GM18870 (cell line): ENCODE measurements around the gene CFAP65.

Source experiments
- ATAC-seq: cut with Tn5 transposase; IDR thresholded peaks from one replicate; pipeline ENCODE4 v1.9.1; 2021; ENCODE audit warnings: moderate library complexity; ENCODE audit not compliant: unreplicated experiment

Gene CFAP65

DNA sequence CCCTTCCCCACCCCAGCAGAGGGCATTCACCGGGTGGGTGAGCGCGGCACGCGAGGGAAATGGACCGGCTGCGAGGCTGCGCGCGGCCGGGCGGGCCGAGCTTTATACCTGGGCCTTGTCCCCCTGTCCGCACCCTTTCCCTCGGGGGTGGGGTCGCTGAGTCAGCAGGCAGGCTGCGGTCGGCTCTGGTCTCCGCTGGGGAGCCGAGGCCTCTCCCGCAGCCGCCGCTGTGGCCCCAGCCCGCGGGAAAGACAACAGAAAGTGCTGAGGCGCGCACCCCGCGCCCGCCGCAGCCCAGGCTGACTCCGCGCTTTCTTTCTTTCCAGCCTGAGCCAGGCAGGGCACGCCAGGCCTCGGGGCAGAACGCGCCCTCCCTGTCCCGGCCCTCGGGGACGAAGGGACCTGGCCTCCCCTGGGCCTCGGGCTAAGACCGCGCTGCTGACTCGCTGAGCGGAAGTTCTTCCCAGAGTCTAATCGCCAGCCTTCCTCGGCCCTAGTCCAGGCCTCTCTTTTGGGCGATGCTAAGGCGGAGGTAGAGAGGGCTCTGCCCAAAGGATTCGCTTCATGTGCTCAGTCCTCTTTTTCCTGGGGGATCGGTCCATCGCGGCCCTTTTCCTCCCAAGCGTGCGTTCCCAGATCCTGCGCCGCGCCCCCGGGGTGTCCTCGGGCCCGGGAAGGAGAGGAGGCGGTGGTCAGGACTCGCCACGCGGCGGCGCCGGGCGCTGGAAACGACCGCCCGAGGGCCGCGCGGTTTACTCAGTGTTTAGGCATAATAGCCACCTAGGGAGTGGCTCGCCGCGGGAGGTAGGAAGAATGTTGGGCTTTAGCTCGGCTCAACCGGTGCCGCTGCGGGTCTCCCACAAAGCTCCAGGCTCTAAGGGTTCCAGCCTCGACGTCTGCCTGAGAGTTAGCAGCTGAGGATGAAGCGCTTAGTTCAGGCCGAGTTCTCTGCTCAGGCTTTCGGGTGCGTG lies 47.7 kb downstream of the CFAP65 start, which contains the start of gene CRYBA2:
Gene CRYBA2, minus strand, starts transcription at position 78 of the 971 bp plus-strand sequence. CDS start 246 bp downstream, outside the sequence.
- no peak for ATAC-seq

DNA sequence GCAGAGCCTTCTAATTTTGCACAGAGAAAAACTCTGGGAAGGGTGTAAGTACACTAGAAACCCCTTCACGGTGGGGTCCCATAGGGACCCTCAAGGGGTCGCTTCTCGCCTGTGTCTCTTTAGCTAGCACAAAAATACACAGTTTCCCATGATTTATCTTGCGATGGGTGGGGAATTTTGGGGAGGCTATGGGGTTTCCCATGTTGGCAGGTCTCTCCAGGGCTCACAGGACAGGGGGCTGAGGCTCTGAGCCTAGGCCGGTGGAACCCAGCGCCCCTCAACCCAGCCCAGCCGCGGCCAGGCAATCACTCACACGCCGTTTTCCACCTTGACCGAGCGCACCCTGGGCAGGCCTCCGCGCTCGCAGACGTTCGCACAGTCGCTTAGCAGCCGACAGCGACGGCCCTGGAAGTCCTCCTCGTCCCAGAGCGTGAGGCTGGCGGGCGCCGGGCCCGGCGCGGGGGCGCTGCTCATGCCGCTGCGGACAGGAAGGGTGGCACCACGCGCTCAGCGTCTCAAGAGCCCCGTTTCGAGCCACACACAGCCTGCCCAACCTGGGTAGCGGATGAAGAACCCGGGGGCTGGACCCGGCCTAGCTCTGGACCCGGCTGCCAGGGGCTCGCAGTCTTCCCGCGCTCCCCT lies 48.5 kb downstream of the CFAP65 start:
- no peak for ATAC-seq

DNA sequence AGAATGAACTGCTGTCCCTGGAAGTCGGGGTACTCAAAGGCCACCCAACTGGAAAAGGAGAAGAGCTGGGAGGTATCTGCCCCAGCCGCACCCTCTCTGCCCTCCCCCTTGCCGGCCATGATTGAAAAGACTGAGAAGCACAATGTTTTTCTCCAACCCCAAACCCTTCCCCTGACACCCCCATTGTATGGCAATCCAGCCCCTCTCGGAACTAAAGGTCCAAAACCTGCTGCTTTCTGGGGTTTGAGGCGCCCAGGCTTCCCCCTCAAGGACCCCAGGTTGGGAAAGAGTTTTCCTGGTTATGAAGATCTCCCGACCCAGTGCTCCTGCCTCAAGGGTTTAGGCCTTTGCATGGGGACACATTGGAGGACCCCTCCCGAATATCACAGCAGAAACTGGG lies 49.1 kb downstream of the CFAP65 start:
- no peak for ATAC-seq

DNA sequence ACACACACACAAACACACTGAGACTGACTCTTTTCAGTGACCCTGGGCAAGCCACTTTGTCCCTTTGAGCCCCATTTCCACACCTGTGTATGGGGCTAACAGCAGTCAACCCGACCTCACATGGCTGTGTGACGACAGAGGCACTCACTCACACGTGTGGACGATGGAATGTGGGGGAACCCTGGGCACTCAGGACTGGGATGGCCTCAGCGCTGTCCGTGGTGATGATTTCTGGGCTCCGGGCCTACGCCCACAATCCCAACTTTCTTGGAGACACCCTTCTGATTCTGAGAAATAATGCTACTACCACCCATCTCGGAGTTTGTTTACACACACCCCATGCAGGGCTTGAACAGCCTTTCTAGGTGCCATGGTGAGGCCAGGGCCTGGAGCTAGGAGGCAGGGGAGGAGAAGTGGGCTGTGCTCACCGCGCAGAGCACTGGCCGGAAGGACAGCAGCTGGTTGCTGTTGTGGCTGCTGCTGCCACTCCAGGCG lies 49.6 kb downstream of the CFAP65 start:
- ATAC-seq, result no peak

DNA sequence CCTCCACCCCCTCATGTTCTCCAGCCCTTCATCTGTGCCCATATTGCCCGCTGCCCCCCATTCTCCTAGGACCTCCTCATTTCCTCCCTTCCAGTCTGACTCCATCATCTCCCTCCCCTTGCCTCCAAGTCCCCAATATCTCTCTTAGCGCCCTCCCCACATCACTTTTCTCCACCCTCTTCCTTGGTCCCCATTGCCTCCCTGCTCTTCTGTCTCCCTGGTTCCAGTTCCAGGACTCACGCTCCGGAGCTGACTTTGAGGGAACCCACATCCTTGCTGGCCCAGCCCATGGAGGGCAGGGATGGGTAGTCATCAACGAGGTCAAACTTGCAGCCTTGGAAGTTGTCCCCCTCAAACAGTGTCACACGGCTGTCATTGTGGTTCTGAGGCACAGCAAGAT lies 50.7 kb downstream of the CFAP65 start:
- ATAC-seq, result no peak

DNA sequence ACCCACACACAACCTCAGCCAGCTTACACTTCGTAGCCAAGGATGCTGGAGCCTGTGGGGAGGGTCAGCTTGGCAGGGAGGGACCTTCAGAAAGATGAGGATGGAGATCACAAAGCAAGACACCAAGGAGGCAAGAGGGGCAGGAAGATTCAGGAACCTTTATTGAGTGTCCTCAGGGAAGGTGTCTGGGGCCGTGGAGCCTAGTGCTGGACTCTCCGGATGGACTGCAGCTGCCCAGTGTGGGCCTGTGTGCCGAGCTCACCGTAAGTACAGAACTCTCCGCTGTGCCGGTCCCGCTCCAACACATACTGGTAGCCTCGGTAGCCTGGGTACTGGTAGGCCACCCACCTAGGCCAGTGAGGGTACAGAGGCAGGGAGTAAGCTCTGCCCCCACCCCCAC lies 51.3 kb downstream of the CFAP65 start:
- ATAC-seq, result no peak

DNA sequence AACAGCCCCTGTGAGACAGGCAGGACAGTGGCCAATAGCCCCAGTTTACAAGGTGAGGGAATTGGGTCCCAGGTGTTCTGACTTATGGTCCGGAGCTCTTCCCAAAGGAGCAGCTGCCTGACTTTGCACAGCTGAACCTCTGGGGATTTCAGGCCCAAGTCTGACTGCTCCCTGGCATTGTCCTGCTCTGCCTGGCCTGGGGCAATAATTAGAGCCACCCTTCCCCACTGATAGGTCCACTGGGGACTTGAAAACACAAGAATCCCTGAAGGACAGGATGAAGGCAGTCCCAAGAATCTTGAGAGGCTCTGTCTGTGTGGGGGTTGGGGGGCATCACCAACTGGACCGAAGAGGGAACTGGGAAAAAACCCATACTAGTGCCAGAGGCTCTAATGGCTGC lies 52.7 kb downstream of the CFAP65 start:
- no peak for ATAC-seq

DNA sequence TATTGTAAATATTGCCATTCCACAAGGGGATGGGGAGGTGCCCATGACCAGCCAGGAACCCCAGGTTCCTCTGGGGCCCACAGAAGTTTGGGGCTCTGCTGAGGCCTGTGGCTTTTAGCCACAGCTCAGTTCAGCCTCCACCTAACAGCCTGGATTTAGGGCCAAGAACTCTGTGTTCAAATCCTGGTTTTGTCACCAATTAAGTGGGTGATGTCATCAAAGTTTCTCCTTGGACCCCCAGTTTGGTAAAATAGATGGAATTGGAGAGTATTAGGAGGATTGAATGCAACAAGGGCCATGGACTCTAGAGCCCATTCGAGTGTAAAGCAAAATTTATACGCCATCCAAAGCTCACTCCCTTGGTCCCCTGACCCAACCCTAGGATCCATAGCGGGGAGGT lies 53.2 kb downstream of the CFAP65 start:
- no peak for ATAC-seq

DNA sequence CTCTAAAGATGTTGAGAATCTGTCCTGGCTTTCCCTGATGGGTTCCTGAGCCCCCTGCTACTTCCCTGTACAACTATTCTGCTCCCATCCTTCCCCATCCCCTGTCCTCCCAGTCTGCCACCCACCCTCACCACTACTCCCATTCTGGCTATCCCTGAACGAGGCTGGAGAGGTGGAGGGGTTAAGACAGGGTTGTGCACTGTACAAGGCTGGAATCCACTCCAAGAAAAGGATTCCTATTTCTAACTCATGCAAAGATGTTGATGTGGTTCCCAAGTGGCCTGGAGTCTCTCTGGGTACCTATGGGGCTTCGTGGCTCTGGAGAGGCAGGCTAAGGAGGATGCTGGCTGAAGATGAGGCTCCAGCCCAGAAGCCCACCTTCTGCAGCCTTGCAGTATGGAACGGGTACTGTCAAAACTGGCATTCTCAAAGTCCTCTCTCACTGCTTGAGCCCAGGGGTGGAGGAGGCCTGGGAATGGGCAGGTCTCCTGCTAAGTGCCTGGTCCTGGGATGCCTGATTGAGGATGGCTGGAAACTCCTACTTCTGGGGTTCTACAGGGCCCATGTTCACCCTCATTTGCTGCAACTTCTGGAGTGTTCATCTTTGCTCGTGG lies 55.1 kb downstream of the CFAP65 start:
- ATAC-seq, result no peak

DNA sequence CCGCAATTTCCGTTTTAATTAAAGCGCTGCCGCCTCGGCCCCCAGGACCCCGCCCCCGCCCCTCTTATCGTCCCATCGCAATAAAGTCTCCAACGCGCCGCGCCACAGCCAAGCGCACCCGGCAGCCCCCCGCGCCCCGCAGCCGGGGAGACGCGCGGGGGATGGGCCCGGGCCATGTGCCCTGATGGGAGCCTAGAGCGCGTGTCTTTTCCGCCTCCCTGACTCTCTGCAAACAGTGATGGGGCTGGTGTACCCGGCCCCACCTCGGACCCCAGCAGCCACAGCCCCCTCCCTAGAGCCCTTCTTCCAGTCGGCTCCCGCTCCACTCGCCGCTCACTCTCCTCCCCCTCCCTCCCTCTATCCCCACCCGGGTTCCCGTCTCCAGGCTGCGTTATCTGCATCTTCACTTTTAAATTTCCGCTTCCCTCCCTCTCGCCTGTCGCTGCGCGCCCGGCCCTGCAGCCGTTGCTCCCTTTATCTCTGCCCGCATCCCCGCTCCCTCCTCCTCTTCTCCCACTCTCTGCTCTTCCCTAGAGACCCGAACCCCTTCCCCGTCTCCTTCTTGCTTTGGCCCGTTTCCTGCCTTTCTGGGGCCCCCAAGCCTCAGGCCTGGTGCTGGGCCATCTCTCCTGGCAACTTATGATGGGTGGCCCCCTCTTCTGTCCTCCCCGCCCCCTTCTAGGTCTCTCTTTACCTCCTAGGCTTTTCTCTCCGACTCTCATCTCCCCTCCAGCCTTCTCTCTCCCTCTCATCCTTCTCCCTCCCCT lies 55.8 kb downstream of the CFAP65 start:
- no peak for ATAC-seq

DNA sequence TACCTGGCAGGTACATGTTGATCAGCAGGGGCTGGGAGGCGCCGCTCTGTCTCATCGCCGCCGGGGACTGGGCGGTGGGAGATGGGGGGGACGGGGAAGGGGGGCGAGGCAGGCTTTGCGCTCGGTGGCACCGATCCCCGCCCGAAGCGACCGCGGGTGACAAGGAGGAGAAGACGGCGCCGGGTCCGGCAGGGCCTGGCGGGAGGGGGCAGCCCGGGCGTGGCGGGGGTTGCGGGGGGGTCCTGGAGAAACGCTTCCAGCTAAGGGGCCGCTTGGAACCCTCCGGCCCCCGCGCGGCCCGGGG lies 56.3 kb downstream of the CFAP65 start, which contains the start of gene FEV:
Gene FEV, minus strand, starts transcription at position 164 of the 304 bp plus-strand sequence. Its CDS starts 109 bp downstream, at position 55.
- no peak for ATAC-seq

DNA sequence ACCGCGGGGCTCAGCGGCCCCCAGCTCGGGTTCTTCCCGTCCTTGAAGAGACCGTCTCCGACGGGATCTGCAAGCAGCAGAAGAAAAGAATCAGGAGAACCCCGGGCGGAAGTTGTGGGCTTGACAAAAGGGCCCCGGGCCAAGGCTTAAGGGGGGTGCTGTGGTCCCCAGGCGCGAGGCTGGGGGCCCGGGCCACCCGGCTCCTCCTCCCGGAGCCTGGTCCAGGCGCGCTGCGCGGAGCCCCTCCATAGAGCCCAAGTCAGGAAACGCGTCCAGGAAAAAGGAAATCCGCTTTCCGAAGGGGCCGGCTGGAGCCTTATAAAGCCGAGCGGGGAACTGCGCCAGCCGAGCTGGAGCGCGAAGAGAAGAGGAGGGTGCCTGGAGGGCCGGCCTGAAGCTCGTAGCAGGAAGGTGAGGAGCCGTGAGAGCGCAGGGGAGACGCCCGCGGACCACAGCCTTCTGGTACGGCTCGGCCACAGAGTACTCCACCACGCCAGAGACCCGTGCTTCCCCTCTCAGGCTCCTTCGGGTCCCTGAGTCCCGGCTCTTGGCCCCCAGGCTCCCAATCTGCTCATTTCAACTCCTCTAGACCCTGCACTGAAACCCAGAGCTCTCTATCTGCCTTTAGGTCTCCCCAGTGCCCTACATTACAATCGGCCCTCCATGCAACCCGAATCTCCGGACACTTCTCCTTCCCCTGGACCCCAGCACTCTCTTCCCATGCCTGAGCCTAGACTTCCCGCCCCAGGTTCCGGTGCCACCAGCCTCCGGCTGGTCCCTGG lies 56.9 kb downstream of the CFAP65 start:
- no peak for ATAC-seq

DNA sequence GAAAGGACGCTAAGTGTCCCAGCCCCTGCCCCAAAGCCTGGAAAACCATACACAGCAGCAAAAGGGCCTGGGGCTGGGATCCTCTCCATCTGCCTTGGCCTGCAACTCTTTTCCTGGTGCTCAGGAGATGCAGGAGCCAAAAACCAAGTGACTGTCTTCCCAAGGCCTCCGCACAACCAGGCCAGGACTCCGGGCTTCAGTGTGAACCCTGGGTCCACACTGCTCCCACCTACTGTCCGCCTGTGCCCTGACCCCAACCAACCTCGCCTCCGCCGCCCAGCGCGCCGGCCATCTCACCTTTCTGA lies 57.4 kb downstream of the CFAP65 start:
- ATAC-seq, result no peak

DNA sequence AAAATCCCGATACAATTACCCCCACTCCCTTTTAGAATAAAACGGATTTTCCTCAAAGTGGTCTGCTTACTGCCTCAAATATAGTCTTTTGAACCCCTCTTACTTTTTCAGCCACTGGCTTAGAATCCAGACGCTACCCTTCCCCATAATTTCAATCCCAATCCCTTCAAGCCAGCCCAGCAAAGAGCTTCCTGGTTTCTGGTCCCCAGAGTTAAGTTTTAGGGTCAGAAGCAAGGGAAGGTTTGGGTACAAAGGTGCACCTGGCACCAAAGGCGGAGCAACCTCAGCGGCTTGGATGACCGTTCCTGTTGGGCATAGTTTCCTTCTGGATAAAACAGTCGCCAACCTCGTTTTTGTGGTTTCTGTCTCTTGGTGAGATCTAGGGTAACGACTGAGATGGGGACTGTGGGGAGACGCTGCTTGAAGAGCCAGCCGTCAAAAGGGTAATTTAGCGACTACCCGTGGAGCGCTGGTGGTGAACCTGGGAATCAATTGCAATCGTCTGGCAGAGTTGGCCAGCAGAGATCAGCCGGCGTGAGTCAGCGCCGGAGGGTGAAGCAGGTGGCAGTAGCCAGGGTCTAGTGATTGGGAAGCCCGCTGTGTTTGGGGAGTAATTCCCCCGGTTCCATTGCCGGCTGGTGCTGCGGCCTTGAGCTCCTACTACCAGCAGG lies 57.9 kb downstream of the CFAP65 start:
- ATAC-seq, result no peak

DNA sequence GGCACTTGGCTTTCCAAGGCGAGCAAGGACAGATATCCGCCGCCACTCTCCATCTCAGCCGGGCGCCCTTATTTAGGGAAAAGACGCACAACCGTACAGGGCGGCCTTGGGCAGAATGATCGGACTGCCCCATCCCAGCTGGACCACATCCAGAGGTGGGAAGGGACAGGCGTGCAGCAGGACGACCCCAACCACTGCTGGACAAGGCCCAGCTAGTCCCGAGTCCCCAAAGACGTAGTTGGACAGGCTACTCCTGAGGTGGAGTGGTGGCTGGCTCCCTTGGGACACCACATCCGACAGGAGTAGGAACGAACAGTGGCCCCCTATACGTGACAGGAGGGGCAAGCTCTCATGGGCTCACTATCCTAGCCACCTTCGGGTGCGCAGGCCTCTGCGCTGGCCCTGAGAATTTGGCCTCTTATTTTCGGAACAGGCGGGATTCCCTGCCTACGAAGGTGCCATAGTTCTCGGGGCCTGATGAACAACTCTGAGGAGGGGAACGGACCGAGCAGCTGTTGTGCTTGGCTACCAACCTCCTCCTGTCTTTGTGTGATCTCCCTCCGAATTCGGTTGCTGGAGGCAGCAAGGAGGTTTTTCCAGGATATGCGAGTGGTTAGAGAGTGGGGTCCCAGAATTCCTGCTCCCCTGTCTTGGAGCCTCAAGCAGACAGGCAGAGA lies 58.6 kb downstream of the CFAP65 start:
- no peak for ATAC-seq

DNA sequence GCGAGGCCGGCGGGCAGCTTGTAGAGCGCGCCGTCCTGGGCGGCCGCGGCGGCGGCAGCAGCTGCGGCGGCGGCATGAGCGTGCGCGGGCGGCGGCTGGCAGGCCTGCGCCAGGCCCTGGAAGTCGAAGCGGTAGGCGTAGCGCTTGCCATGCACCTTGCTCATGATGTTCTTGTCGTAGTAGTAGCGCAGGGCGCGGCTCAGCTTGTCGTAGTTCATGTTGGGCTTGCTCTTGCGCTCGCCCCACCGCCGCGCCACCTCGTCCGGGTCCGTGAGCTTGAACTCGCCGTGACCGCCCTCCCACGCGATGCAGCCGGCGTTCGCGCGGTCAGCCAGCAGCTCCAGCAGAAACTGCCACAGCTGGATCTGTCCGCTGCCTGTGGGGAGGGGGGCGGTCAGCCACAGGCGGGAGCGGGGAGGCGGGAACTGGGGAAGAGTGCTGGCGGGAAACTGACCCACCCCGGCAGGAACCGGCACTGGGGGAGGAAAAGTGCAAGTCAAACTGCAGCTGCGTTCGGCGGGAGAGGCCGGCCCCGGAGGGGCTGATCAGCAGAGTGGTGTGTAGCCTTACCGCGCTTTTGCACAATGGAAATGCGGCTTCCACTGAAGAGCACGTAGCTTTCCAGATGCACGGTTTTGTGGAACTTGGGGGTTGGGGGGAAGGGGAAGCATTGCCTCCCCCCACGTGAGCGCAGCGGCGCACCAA lies 59.3 kb downstream of the CFAP65 start:
- no peak for ATAC-seq

DNA sequence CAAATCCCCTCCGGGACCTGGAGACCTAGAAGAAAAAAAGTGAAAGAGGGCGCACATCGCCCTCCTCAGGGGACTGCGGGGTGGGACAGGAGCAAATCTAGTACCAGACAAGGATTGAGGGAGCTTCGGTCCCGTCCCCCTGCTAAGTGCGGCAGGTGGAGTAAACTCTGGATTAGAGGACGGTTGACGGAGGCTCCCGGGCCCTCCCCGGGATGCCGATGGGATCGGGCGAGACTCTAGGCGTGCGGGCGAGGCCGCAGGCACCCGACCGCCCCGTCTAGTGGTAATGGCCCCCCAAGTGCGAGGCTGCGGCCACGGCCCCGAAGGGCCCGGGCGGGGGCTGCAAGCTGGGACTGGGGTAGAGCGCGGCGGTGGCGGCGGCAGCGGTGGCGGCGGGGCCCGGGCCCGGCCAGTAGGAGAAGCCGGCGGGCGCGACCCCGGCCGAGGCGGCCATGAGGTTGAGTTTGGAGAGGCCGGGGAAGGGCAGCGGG lies 59.9 kb downstream of the CFAP65 start:
- no peak for ATAC-seq

DNA sequence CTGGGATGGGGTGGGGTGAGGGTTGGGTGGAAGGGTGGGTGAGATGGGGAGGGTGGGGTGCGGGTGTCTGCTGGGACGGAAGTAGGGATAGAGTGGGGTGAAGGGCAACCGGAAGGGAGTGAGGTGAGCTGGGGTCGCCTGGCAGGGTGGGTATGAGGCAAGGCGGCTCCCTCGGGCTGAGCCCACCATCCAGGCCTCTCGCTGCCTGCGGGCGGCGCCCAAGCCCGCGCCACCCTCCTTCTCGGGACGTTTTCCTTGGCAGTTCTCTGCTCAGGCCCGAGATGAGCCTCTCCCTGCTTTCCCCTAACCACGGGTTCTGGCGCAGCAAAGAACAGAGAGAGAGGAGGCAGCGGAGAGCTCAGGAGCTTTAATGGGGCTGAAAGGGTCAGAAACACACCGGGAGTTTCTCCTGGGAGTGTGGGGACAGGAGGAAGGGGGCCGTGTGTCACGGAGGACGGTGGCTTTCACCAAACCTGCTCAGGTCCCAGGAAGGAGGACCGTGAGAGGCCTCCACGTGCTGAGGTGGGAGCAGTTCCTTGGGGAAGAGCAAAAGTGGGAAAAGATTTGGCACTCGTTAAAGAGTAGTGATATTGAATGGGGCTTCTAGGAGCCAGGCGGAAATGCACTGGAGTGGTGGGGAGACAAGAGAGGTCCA lies 60.5 kb downstream of the CFAP65 start:
- no peak for ATAC-seq
